ENCODE results near the gene KIR2DL1. TPM values are rescaled to one million over a fixed set of nuclear protein-coding genes. Genes with fewer than 3 reads are reported as not detected.
"Not testable (repeated sequence)": the region's sequence is repeated elsewhere in the genome, so short reads cannot be mapped to it uniquely, and the experiment has no call there.

Gene KIR2DL1
- total RNA-seq, 1 donor from 2014 or later: not detected

DNA sequence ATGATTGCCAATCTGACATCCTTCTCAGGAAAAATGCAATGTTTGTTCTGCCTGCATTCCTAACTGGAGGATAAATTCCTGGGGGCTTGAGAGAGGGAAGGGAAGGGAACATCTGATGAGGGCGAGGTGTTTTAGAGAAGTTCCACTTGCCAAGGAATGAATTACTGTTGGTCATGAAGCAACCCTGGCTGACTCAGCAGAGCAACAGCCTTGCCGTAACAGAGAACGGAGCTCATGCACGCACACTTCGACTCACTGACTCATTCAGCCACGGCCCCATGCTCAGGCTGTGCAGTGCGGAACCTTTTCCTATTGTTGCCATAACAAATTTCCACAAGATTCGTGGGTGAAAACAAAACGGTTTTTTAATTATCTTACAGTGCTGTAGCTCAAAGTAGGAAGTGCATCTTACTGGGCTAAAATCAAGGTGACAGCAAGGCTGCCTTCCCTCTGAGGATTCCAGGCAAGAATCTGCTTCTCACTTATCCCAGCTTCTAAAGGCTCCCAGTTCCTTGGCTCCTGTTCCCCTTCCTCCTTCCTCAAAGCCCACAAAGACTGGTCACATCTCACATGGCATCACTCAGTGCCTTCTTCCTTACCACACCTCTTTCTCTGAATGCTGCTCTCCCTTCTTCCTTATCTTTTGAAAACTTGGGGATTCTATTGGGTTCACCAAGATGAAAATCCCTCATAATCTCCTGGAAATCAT lies 21.8 kb upstream of the KIR2DL1 start:
- not testable (repeated sequence) for H3K27ac Mint-ChIP-seq (ENCODE audit: unreplicated experiment); H3K27me3 ChIP-seq (ENCODE audit: insufficient read depth, low read length); H3K4me2 ChIP-seq (ENCODE audit: low read length); H3K9me3 ChIP-seq (ENCODE audit: insufficient read depth, low read depth, low read length); H3K4me3 ChIP-seq (ENCODE audit: insufficient read depth, low read depth, low read length); H3K27ac ChIP-seq (ENCODE audit: low read depth, low read length); H3K4me1 Mint-ChIP-seq (ENCODE audit: low read depth, unreplicated experiment); H4K20me1 ChIP-seq (ENCODE audit: insufficient read depth, low read length); H3K4me1 ChIP-seq (ENCODE audit: insufficient read depth, low read length); H2AFZ ChIP-seq (ENCODE audit: low read depth, low read length); H3K9ac ChIP-seq (ENCODE audit: low read length); H3K79me2 ChIP-seq (ENCODE audit: insufficient read depth, low read length); H3K27me3 Mint-ChIP-seq (ENCODE audit: low read depth, unreplicated experiment); FAIRE-seq; H3K36me3 Mint-ChIP-seq (ENCODE audit: low read depth, unreplicated experiment); H3K36me3 ChIP-seq (ENCODE audit: insufficient read depth, low read length); DNase-seq (ENCODE audit: low read depth); H3K4me3 Mint-ChIP-seq (ENCODE audit: unreplicated experiment)
- H3K9me3 Mint-ChIP-seq (ENCODE audit: unreplicated experiment): peaks cover 24% of the 10 kb centered on the region

- H3K4me3 Mint-ChIP-seq (ENCODE audit: unreplicated experiment); FAIRE-seq; H3K27ac ChIP-seq (ENCODE audit: low read depth, low read length); H3K4me1 ChIP-seq (ENCODE audit: insufficient read depth, low read length); H3K9ac ChIP-seq (ENCODE audit: low read length); H2AFZ ChIP-seq (ENCODE audit: low read depth, low read length); H3K79me2 ChIP-seq (ENCODE audit: insufficient read depth, low read length); H3K27me3 Mint-ChIP-seq (ENCODE audit: low read depth, unreplicated experiment); H3K27me3 ChIP-seq (ENCODE audit: insufficient read depth, low read length); H3K4me1 Mint-ChIP-seq (ENCODE audit: low read depth, unreplicated experiment); H3K9me3 ChIP-seq (ENCODE audit: insufficient read depth, low read depth, low read length); H3K4me3 ChIP-seq (ENCODE audit: insufficient read depth, low read depth, low read length); H3K36me3 ChIP-seq (ENCODE audit: insufficient read depth, low read length); H3K36me3 Mint-ChIP-seq (ENCODE audit: low read depth, unreplicated experiment); DNase-seq (ENCODE audit: low read depth); H3K4me2 ChIP-seq (ENCODE audit: low read length); H4K20me1 ChIP-seq (ENCODE audit: insufficient read depth, low read length); H3K27ac Mint-ChIP-seq (ENCODE audit: unreplicated experiment): not testable (repeated sequence)
- peaks cover 27% of the 10 kb centered on the region for H3K9me3 Mint-ChIP-seq (ENCODE audit: unreplicated experiment)
These were observed 19.3 kb upstream of the KIR2DL1 start for GRCh38 chr19:54750276-54750675.

GRCh38 chr19:54756204-54757110 lies 13.1 kb upstream of the KIR2DL1 start:
- not testable (repeated sequence) for FAIRE-seq; H3K9ac ChIP-seq (ENCODE audit: low read length); H3K27ac ChIP-seq (ENCODE audit: low read depth, low read length); H3K4me2 ChIP-seq (ENCODE audit: low read length); H3K9me3 ChIP-seq (ENCODE audit: insufficient read depth, low read depth, low read length); H2AFZ ChIP-seq (ENCODE audit: low read depth, low read length); DNase-seq (ENCODE audit: low read depth); H3K36me3 Mint-ChIP-seq (ENCODE audit: low read depth, unreplicated experiment); H3K27me3 ChIP-seq (ENCODE audit: insufficient read depth, low read length); H4K20me1 ChIP-seq (ENCODE audit: insufficient read depth, low read length); H3K4me1 ChIP-seq (ENCODE audit: insufficient read depth, low read length); H3K79me2 ChIP-seq (ENCODE audit: insufficient read depth, low read length); H3K4me3 Mint-ChIP-seq (ENCODE audit: unreplicated experiment); H3K36me3 ChIP-seq (ENCODE audit: insufficient read depth, low read length); H3K27me3 Mint-ChIP-seq (ENCODE audit: low read depth, unreplicated experiment); H3K4me1 Mint-ChIP-seq (ENCODE audit: low read depth, unreplicated experiment); H3K27ac Mint-ChIP-seq (ENCODE audit: unreplicated experiment); H3K4me3 ChIP-seq (ENCODE audit: insufficient read depth, low read depth, low read length)
- peaks cover 24% of the 10 kb centered on the region for H3K9me3 Mint-ChIP-seq (ENCODE audit: unreplicated experiment)

GRCh38 chr19:54758577-54758976 lies 11.0 kb upstream of the KIR2DL1 start:
- not testable (repeated sequence) for H3K36me3 ChIP-seq (ENCODE audit: insufficient read depth, low read length); H3K4me1 Mint-ChIP-seq (ENCODE audit: low read depth, unreplicated experiment); H3K27ac Mint-ChIP-seq (ENCODE audit: unreplicated experiment); H3K27ac ChIP-seq (ENCODE audit: low read depth, low read length); H3K4me3 Mint-ChIP-seq (ENCODE audit: unreplicated experiment); H3K27me3 ChIP-seq (ENCODE audit: insufficient read depth, low read length); H3K4me2 ChIP-seq (ENCODE audit: low read length); H3K4me3 ChIP-seq (ENCODE audit: insufficient read depth, low read depth, low read length); H3K36me3 Mint-ChIP-seq (ENCODE audit: low read depth, unreplicated experiment); H4K20me1 ChIP-seq (ENCODE audit: insufficient read depth, low read length); H3K4me1 ChIP-seq (ENCODE audit: insufficient read depth, low read length); H3K9me3 ChIP-seq (ENCODE audit: insufficient read depth, low read depth, low read length); H3K79me2 ChIP-seq (ENCODE audit: insufficient read depth, low read length); DNase-seq (ENCODE audit: low read depth); H2AFZ ChIP-seq (ENCODE audit: low read depth, low read length); H3K27me3 Mint-ChIP-seq (ENCODE audit: low read depth, unreplicated experiment); H3K9ac ChIP-seq (ENCODE audit: low read length); FAIRE-seq
- H3K9me3 Mint-ChIP-seq (ENCODE audit: unreplicated experiment): peaks cover 22% of the 10 kb centered on the region

GRCh38 chr19:54764219-54764618 lies 5.4 kb upstream of the KIR2DL1 start:
- H3K36me3 Mint-ChIP-seq (ENCODE audit: low read depth, unreplicated experiment); H3K36me3 ChIP-seq (ENCODE audit: insufficient read depth, low read length); H3K4me3 Mint-ChIP-seq (ENCODE audit: unreplicated experiment); FAIRE-seq; H2AFZ ChIP-seq (ENCODE audit: low read depth, low read length); H3K4me3 ChIP-seq (ENCODE audit: insufficient read depth, low read depth, low read length); H4K20me1 ChIP-seq (ENCODE audit: insufficient read depth, low read length); H3K9me3 ChIP-seq (ENCODE audit: insufficient read depth, low read depth, low read length); H3K79me2 ChIP-seq (ENCODE audit: insufficient read depth, low read length); H3K4me1 Mint-ChIP-seq (ENCODE audit: low read depth, unreplicated experiment); H3K27me3 ChIP-seq (ENCODE audit: insufficient read depth, low read length); H3K4me2 ChIP-seq (ENCODE audit: low read length); H3K27ac Mint-ChIP-seq (ENCODE audit: unreplicated experiment); H3K9ac ChIP-seq (ENCODE audit: low read length); H3K4me1 ChIP-seq (ENCODE audit: insufficient read depth, low read length); H3K27me3 Mint-ChIP-seq (ENCODE audit: low read depth, unreplicated experiment); H3K27ac ChIP-seq (ENCODE audit: low read depth, low read length); DNase-seq (ENCODE audit: low read depth): not testable (repeated sequence)
- peaks cover 23% of the 10 kb centered on the region for H3K9me3 Mint-ChIP-seq (ENCODE audit: unreplicated experiment)

GRCh38 chr19:54766464-54766863 lies 3.1 kb upstream of the KIR2DL1 start:
- H3K4me1 ChIP-seq (ENCODE audit: insufficient read depth, low read length); H3K36me3 Mint-ChIP-seq (ENCODE audit: low read depth, unreplicated experiment); H3K4me3 ChIP-seq (ENCODE audit: insufficient read depth, low read depth, low read length); H3K4me3 Mint-ChIP-seq (ENCODE audit: unreplicated experiment); H3K9me3 ChIP-seq (ENCODE audit: insufficient read depth, low read depth, low read length); H3K27ac ChIP-seq (ENCODE audit: low read depth, low read length); H3K4me1 Mint-ChIP-seq (ENCODE audit: low read depth, unreplicated experiment); H3K9ac ChIP-seq (ENCODE audit: low read length); H3K27ac Mint-ChIP-seq (ENCODE audit: unreplicated experiment); DNase-seq (ENCODE audit: low read depth); H3K4me2 ChIP-seq (ENCODE audit: low read length); H2AFZ ChIP-seq (ENCODE audit: low read depth, low read length); H3K27me3 Mint-ChIP-seq (ENCODE audit: low read depth, unreplicated experiment); FAIRE-seq; H4K20me1 ChIP-seq (ENCODE audit: insufficient read depth, low read length); H3K36me3 ChIP-seq (ENCODE audit: insufficient read depth, low read length); H3K27me3 ChIP-seq (ENCODE audit: insufficient read depth, low read length); H3K79me2 ChIP-seq (ENCODE audit: insufficient read depth, low read length): not testable (repeated sequence)
- peaks cover 33% of the 10 kb centered on the region for H3K9me3 Mint-ChIP-seq (ENCODE audit: unreplicated experiment)

All from astrocyte (in vitro differentiated cells and primary cell).